Activated T-helper 2 cell treated with anti-CD3 and anti-CD28 coated beads, Interferon-gamma antibody, Interleukin-2, Interleukin-4, amounts not matched to agents 10 μg/mL and 5 μg/mL and 100 μg/mL, durations not matched to agents 14 hours and 24 hours and 36 hours (primary cell): ENCODE measurements around the gene PTPRO. TPM values are rescaled to one million over a fixed set of nuclear protein-coding genes. Genes with fewer than 3 reads are reported as not detected.
"Not testable (repeated sequence)": the region's sequence is repeated elsewhere in the genome, so short reads cannot be mapped to it uniquely, and the experiment has no call there.

Experiments
- DNase-seq: peaks from one replicate; pipeline ENCODE4 v3.0.0; 2021; ENCODE audit warnings: low spot score
- H3K27ac Mint-ChIP-seq: one replicate; pipeline ENCODE4 v1.8.0; 2021; ENCODE audit warnings: mixed read lengths
- H3K27me3 Mint-ChIP-seq: one replicate; pipeline ENCODE4 v1.8.0; 2021; ENCODE audit warnings: low read depth, mixed read lengths
- H3K36me3 Mint-ChIP-seq: one replicate; pipeline ENCODE4 v1.8.0; 2021; ENCODE audit warnings: low read depth, mixed read lengths
- H3K4me1 Mint-ChIP-seq: one replicate; pipeline ENCODE4 v1.8.0; 2021; ENCODE audit warnings: low read depth, mixed read lengths
- H3K4me3 Mint-ChIP-seq: one replicate; pipeline ENCODE4 v1.8.0; 2021; ENCODE audit warnings: low read depth, mild to moderate bottlenecking, moderate library complexity, mixed read lengths
- H3K9me3 Mint-ChIP-seq: one replicate; pipeline ENCODE4 v1.8.0; 2021; ENCODE audit warnings: mixed read lengths
- intact Hi-C: fragments of 100-400 bp; cut with micrococcal nuclease; formaldehyde crosslinking; loops from one replicate; pipeline ENCODE4 v1.15.1; 2023
- total RNA-seq: library from RNA; stranded (reverse); gene quantifications from 2 replicates; pipeline ENCODE4 v1.2.3, GENCODE V29; 2022

The PTPRO gene
- total RNA-seq, 1 donor from 2014 or later, result 0.41 TPM

DNA sequence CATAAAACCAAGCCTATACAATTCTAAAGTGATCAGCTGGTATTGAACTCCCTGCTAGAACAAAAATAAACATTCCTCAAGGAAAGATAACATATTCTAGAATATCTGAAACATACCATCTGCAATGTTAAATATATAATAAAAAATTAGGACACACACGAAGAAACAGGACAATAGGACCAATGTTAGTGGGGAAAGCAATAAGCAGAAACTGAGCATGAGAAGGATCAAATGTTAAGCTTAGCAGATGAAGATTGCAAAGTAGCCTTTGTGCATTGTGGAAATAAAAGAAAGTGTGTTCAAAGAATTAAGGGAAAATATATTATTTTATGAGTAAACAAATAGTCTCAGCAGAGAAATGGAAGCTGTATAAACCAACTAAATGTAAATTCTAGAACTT is 286.1 kb downstream of the PTPRO start:
- intact Hi-C loops, result no loop called here
- Mint-ChIP-seq H3K27ac (no peak overlapping the region), H3K4me1 (no peaks in the 10 kb centered on the region), H3K27me3 (peaks cover 2% of the 10 kb centered on the region), H3K9me3 (no peaks in the 10 kb centered on the region), H3K4me3 (no peak overlapping the region), H3K36me3 (no peaks in the 10 kb centered on the region)
- no peak for DNase-seq

DNA sequence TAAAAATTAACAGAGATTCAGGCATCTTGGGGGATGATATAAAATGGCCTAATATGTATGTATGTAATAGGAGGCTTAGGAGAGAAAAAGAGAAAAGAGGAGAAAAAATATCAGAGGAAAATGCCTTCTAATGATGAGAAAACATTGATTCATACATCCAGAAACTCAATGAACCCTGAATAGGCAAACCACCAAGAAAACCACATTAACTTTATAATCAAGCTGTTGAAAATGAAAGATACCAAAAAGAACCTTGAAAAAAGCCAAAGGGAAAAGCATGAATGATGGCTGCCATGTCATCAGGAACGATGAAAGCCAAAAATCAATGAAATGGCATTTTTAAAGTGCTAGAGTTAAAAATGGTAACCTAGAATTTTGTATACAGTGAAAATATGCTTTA is 286.6 kb downstream of the PTPRO start:
- DNase-seq, result no peak
- no peak overlapping the region for H3K4me3 Mint-ChIP-seq
- no peaks in the 10 kb centered on the region for H3K9me3 Mint-ChIP-seq
- H3K27me3 Mint-ChIP-seq, result peaks cover 2% of the 10 kb centered on the region
- H3K36me3 Mint-ChIP-seq, result no peaks in the 10 kb centered on the region
- intact Hi-C loops, result no loop called here
- no peak overlapping the region for H3K27ac Mint-ChIP-seq
- no peaks in the 10 kb centered on the region for H3K4me1 Mint-ChIP-seq

GRCh38 chr12:15613981-15614380 is 291.7 kb downstream of the PTPRO start:
- no peak for DNase-seq
- Mint-ChIP-seq H3K4me3 (no peak overlapping the region), H3K36me3 (no peaks in the 10 kb centered on the region), H3K9me3 (peaks cover 4% of the 10 kb centered on the region), H3K27ac (no peak overlapping the region), H3K27me3 (peaks cover 4% of the 10 kb centered on the region), H3K4me1 (no peaks in the 10 kb centered on the region)
- intact Hi-C loops, result no loop called here

- DNase-seq, H3K4me3 Mint-ChIP-seq, H3K27me3 Mint-ChIP-seq, H3K9me3 Mint-ChIP-seq, intact Hi-C loops, H3K27ac Mint-ChIP-seq, H3K36me3 Mint-ChIP-seq, H3K4me1 Mint-ChIP-seq: not testable (repeated sequence)
Observed at GRCh38 chr12:15616495-15616894, 294.2 kb downstream of the PTPRO start.

DNA sequence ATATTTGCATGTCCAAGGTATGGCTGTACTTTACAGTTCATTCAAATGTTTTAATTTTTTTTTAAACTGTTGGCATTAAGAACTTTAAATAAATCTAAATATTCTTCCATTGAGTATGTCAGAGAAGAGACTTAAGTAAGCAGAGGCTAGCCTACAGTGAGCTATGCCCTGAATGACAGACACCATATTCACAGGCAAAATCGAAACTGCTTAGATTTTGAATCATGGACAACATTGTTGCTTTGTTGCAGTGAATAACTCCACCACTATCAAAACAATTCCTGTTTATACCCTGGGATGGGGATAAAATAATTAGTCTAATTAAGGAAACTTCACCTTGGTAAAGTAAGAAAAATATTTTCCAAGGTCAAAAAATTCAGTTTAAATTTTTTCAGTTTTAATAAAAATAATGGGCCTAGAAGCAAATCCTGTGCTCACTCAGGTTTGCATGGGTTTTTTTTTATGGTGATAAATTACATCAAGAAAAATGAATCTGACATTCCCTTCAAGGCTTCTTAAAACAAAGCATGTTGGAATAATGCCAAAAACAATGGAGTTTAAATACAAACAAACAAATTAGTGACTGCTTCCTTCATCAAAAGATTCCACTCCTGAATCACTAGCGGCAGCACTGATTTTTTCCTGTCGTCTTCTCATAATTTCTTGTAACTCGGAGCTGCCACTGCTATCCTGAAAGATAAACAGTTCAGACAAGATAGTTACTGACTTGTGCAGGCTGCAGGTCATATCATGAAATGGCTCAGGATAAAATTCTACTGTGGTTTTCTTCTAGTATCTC is 298.6 kb downstream of the PTPRO start:
- H3K4me3 Mint-ChIP-seq, result no peak overlapping the region
- intact Hi-C loops, result no loop called here
- H3K36me3 Mint-ChIP-seq, result no peaks in the 10 kb centered on the region
- no peak for DNase-seq
- peaks cover 1% of the 10 kb centered on the region for H3K27me3 Mint-ChIP-seq
- H3K9me3 Mint-ChIP-seq, result peaks cover 4% of the 10 kb centered on the region
- H3K4me1 Mint-ChIP-seq, result no peaks in the 10 kb centered on the region
- no peak overlapping the region for H3K27ac Mint-ChIP-seq

- intact Hi-C loops, result no loop called here
- Mint-ChIP-seq H3K9me3 (no peaks in the 10 kb centered on the region), H3K36me3 (no peaks in the 10 kb centered on the region)
Observed at GRCh38 chr12:15625075-15625474, 302.8 kb downstream of the PTPRO start.

DNA sequence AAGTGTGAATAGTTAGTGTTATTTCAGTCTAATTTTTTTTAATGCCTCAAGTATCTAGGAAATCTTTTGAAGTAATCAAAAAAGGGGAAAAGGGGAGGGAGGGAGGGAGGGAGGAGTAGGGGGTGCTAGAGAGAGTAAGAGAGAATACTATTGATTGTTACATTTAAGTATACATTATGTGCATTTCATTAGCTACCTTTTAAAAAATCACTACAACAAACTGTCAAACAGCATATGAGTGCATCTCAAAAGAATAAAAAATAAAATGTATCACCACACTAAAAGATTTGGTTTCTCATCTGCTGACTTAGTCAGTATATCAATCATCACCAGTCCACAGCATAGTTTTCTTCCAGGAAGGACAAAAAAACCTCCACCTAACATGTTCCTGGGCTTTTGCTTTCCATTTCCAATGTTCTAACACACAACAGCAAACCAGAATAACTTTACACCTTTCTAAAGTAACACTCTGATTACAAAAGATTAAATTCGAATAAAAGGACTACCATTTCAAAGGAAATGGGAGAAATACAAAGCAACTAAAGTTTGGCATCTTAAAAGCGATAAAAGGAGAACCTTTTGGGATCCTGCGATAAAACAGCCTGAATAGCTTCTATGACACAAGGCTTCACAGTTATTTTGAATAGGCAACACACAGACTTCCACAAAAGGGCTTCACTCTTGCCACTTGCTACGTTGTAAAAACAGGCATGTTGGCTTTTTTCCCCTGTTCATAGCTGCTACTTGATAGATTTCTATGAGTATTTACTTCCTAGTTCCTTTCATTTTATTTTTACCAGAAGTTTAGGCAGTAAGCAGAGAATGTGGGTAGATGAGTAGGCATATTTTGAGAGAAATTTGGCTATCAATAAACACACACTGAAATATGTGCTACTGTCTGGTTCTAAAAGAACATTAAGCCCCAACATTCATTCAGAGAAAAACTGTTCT is 306.0 kb downstream of the PTPRO start:
- Mint-ChIP-seq H3K4me1 (no peaks in the 10 kb centered on the region), H3K27me3 (no peaks in the 10 kb centered on the region), H3K27ac (no peak overlapping the region), H3K9me3 (no peaks in the 10 kb centered on the region), H3K4me3 (no peak overlapping the region), H3K36me3 (no peaks in the 10 kb centered on the region)
- intact Hi-C loops, result no loop called here
- DNase-seq, result no peak

More at GRCh38 chr12:15625075-15625474, 302.8 kb downstream of the PTPRO start:
- no peaks in the 10 kb centered on the region for H3K27me3 Mint-ChIP-seq
- no peaks in the 10 kb centered on the region for H3K4me1 Mint-ChIP-seq
- no peak overlapping the region for H3K27ac Mint-ChIP-seq
- H3K4me3 Mint-ChIP-seq, result no peak overlapping the region
- no peak for DNase-seq

DNA sequence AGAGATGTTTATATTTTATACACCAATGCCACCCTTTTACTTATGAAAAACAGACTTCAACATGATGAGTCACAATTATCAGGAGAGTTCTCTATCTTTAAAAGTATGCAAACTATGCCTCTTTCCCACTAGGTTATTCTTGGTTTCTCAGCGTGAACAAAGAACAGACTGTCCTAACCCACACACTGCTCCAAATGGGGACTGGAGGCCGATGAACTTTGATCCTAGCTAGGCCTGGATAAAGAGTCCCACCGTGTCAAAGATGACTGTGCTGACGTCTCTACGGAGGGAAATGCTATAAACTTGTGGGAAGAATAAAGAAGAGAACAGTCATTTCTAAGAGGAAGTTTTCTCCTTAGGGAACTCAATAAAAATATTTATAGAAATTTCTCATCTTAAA is 306.8 kb downstream of the PTPRO start:
- Mint-ChIP-seq H3K27ac (no peak overlapping the region), H3K4me3 (no peak overlapping the region), H3K4me1 (no peaks in the 10 kb centered on the region), H3K27me3 (peaks cover 4% of the 10 kb centered on the region), H3K9me3 (no peaks in the 10 kb centered on the region), H3K36me3 (no peaks in the 10 kb centered on the region)
- intact Hi-C loops, result no loop called here
- no peak for DNase-seq

DNA sequence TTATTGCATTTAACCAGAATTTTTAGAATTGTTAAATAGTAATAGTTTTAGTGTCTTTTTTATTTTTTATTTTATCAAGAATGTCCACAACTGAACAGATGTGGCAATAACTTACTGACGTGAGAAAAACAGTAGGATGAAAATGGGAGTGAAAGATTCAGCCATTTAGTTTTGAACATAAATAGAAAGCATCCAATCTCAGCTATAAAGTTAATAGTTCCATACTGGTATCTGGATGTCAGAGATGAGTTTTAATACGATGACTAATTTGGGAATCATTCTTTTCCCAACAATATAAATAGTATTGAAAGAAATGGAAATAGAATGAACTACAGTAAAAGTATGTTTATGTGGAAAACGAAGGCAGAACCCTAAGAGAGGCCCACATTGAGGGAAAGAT is 307.5 kb downstream of the PTPRO start:
- Mint-ChIP-seq H3K4me1 (no peaks in the 10 kb centered on the region), H3K27me3 (peaks cover 4% of the 10 kb centered on the region), H3K9me3 (no peaks in the 10 kb centered on the region), H3K27ac (no peak overlapping the region), H3K36me3 (no peaks in the 10 kb centered on the region), H3K4me3 (no peak overlapping the region)
- no peak for DNase-seq
- intact Hi-C loops, result no loop called here

- H3K9me3 Mint-ChIP-seq, result no peaks in the 10 kb centered on the region
- H3K4me3 Mint-ChIP-seq, result no peak overlapping the region
- H3K4me1 Mint-ChIP-seq, result no peaks in the 10 kb centered on the region
- peaks cover 4% of the 10 kb centered on the region for H3K27me3 Mint-ChIP-seq
- H3K36me3 Mint-ChIP-seq, result no peaks in the 10 kb centered on the region
- intact Hi-C loops, result no loop called here
- DNase-seq, result no peak
- H3K27ac Mint-ChIP-seq, result no peak overlapping the region
Observed at GRCh38 chr12:15631007-15631715, 308.9 kb downstream of the PTPRO start.

GRCh38 chr12:15632708-15633107 is 310.4 kb downstream of the PTPRO start:
- peaks cover 6% of the 10 kb centered on the region for H3K27me3 Mint-ChIP-seq
- no peak overlapping the region for H3K4me3 Mint-ChIP-seq
- no peak overlapping the region for H3K27ac Mint-ChIP-seq
- H3K9me3 Mint-ChIP-seq, result no peaks in the 10 kb centered on the region
- intact Hi-C loops, result no loop called here
- no peaks in the 10 kb centered on the region for H3K4me1 Mint-ChIP-seq
- no peak for DNase-seq
- no peaks in the 10 kb centered on the region for H3K36me3 Mint-ChIP-seq

- Mint-ChIP-seq H3K27ac (no peak overlapping the region), H3K27me3 (peaks cover 7% of the 10 kb centered on the region), H3K9me3 (no peaks in the 10 kb centered on the region), H3K36me3 (no peaks in the 10 kb centered on the region), H3K4me1 (no peaks in the 10 kb centered on the region), H3K4me3 (no peak overlapping the region)
- DNase-seq, result no peak
- intact Hi-C loops, result no loop called here
Observed at GRCh38 chr12:15633201-15633600, 310.9 kb downstream of the PTPRO start.
